ENCODE results near the gene SLC25A28. TPM values are rescaled to one million over a fixed set of nuclear protein-coding genes. Genes with fewer than 3 reads are reported as not detected.

Gene SLC25A28
- total RNA-seq, 1 donor from 2014 or later = 12.4 TPM

GRCh38 chr10:99579971-99580370 lies 40.3 kb downstream of the SLC25A28 start:
- H3K79me2 ChIP-seq (ENCODE audit: low read depth) = no peaks in the 10 kb centered on the region
- no peaks in the 10 kb centered on the region for H3F3A ChIP-seq (ENCODE audit: low read depth)
- Mint-ChIP-seq H3K4me1 (peaks cover 6% of the 10 kb centered on the region), H3K4me3 (no peak overlapping the region), H3K27ac (no peak overlapping the region), H3K36me3 (no peaks in the 10 kb centered on the region), H3K9me3 (no peaks in the 10 kb centered on the region), H3K27me3 (ENCODE audit: insufficient read depth, low read depth) (peaks cover 15% of the 10 kb centered on the region)
- DNase-seq (ENCODE audit: low spot score) = no peak
- H3K4me1 ChIP-seq = no peaks in the 10 kb centered on the region
- no peak overlapping the region for H3K9ac ChIP-seq
- TF ChIP-seq EZH2phosphoT487 (IDR thresholded peaks at IDR 0.05) (no peak), EZH2 (IDR thresholded peaks at IDR 0.05) (no peak), CTCF (IDR thresholded peaks at IDR 0.05) (no peak)
- no peaks in the 10 kb centered on the region for H4K20me1 ChIP-seq (ENCODE audit: low read depth)
- no peaks in the 10 kb centered on the region for H3K36me3 ChIP-seq
- no peaks in the 10 kb centered on the region for H3K9me3 ChIP-seq (ENCODE audit: low read depth)
- no peak overlapping the region for H3K4me2 ChIP-seq
- H3K27ac ChIP-seq = no peak overlapping the region
- peak overlapping the region; percentile 82 for H2AFZ ChIP-seq (replicated peaks)
- H3K4me3 ChIP-seq = no peak overlapping the region
- H3K27me3 ChIP-seq = no peaks in the 10 kb centered on the region

GRCh38 chr10:99573790-99574189 lies 46.4 kb downstream of the SLC25A28 start:
- H3K9ac ChIP-seq = no peak overlapping the region

DNA sequence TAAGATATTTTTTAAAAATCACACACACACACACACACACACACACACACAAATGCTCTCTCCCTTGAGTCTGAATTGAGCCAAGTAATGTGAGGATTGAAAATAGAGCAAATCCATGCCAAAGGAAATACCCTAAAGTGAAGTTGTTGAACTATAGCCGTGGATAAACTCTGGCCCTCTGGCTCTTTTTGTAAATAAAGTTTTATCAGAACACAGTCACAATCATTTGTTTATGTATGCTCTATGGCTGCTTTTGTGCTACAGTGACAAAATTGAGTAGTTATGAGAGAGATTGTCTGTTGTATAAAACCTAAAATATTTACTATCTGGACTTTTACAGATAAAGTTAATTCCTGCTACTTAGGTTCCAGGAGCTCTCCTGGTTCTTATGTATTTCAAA lies 48.4 kb downstream of the SLC25A28 start:
- no peak for TF ChIP-seq EZH2 (IDR thresholded peaks at IDR 0.05)
- TF ChIP-seq CTCF (IDR thresholded peaks at IDR 0.05) = no peak
- TF ChIP-seq EZH2phosphoT487 (IDR thresholded peaks at IDR 0.05) = no peak
- Histone ChIP-seq H3K4me2 (no peak overlapping the region), H3K36me3 (no peaks in the 10 kb centered on the region), H3K4me1 (no peaks in the 10 kb centered on the region), H3K27ac (no peak overlapping the region), H4K20me1 (ENCODE audit: low read depth) (no peaks in the 10 kb centered on the region), H3K9ac (no peak overlapping the region), H3K9me3 (ENCODE audit: low read depth) (no peaks in the 10 kb centered on the region), H3K4me3 (no peak overlapping the region), H3K79me2 (ENCODE audit: low read depth) (no peaks in the 10 kb centered on the region), H3K27me3 (no peaks in the 10 kb centered on the region), H3F3A (ENCODE audit: low read depth) (no peaks in the 10 kb centered on the region), H2AFZ (replicated peaks) (no peak overlapping the region)
- no peak overlapping the region for H3K27ac Mint-ChIP-seq
- H3K27me3 Mint-ChIP-seq (ENCODE audit: insufficient read depth, low read depth) = peaks cover 7% of the 10 kb centered on the region
- no peak for DNase-seq (ENCODE audit: low spot score)
- no peaks in the 10 kb centered on the region for H3K36me3 Mint-ChIP-seq
- H3K4me1 Mint-ChIP-seq = no peaks in the 10 kb centered on the region
- no peak overlapping the region for H3K4me3 Mint-ChIP-seq
- H3K9me3 Mint-ChIP-seq = no peaks in the 10 kb centered on the region

More at GRCh38 chr10:99573790-99574189, 46.4 kb downstream of the SLC25A28 start:
- Histone ChIP-seq H4K20me1 (ENCODE audit: low read depth) (no peaks in the 10 kb centered on the region), H3K9me3 (ENCODE audit: low read depth) (no peaks in the 10 kb centered on the region), H3K4me2 (no peak overlapping the region), H3K4me3 (no peak overlapping the region), H3K27ac (no peak overlapping the region), H2AFZ (replicated peaks) (no peak overlapping the region), H3K4me1 (no peaks in the 10 kb centered on the region), H3K36me3 (no peaks in the 10 kb centered on the region), H3K79me2 (ENCODE audit: low read depth) (no peaks in the 10 kb centered on the region), H3K27me3 (no peaks in the 10 kb centered on the region), H3F3A (ENCODE audit: low read depth) (no peaks in the 10 kb centered on the region)
- H3K4me3 Mint-ChIP-seq = no peak overlapping the region
- H3K4me1 Mint-ChIP-seq = no peaks in the 10 kb centered on the region
- no peaks in the 10 kb centered on the region for H3K9me3 Mint-ChIP-seq
- TF ChIP-seq EZH2 (IDR thresholded peaks at IDR 0.05) (no peak), CTCF (IDR thresholded peaks at IDR 0.05) (no peak), EZH2phosphoT487 (IDR thresholded peaks at IDR 0.05) (no peak)
- no peak overlapping the region for H3K27ac Mint-ChIP-seq
- H3K36me3 Mint-ChIP-seq = no peaks in the 10 kb centered on the region
- DNase-seq (ENCODE audit: low spot score) = no peak
- H3K27me3 Mint-ChIP-seq (ENCODE audit: insufficient read depth, low read depth) = peaks cover 6% of the 10 kb centered on the region
